Measurements from ENCODE around the gene KRT76.

Gene KRT76

GRCh38 chr12:52821071-52821730, 44.1 kb upstream of the KRT76 start:
- no peak for DNase-seq
- Histone ChIP-seq H3K4me3 (ENCODE audit: low read depth in 1 of 2, low read length in 2 of 2) (no peak overlapping the region), H3K9ac (ENCODE audit: low read depth, low read length) (no peak overlapping the region), H3K4me1 (ENCODE audit: insufficient read depth, low read length) (no peaks in the 10 kb centered on the region), H3K27me3 (ENCODE audit: insufficient read depth, low read length, poor library complexity) (peaks cover 35% of the 10 kb centered on the region), H3K9me3 (ENCODE audit: insufficient read depth, low read length, severe bottlenecking) (no peaks in the 10 kb centered on the region), H3K4me2 (ENCODE audit: insufficient read depth, low read length) (no peak overlapping the region), H3K27ac (ENCODE audit: low read length) (no peak overlapping the region), H4K20me1 (ENCODE audit: insufficient read depth, low read length) (peaks cover 6% of the 10 kb centered on the region; the same call in 1 of the 2 replicates), H3K79me2 (ENCODE audit: insufficient read depth, low read length) (no peaks in the 10 kb centered on the region), H3K36me3 (ENCODE audit: insufficient read depth, low read length) (no peaks in the 10 kb centered on the region), H2AFZ (ENCODE audit: low read depth, low read length) (no peak overlapping the region)
- TF ChIP-seq CTCF (IDR thresholded peaks at IDR 0.05; ENCODE audit: borderline replicate concordance, extremely low read depth, low read length, poor library complexity, severe bottlenecking) (no peak), EZH2 (IDR thresholded peaks at IDR 0.05; ENCODE audit: borderline replicate concordance, low read depth, low read length, severe bottlenecking) (no peak)
- no peak for ATAC-seq (ENCODE audit: insufficient read depth, low read depth)

GRCh38 chr12:52820521-52820920, 43.4 kb upstream of the KRT76 start:
- 0 out of 2 replicates have a peak, but pooled peaks cover 6% of the 10 kb centered on the region for H4K20me1 ChIP-seq (ENCODE audit: insufficient read depth, low read length)
- ATAC-seq (ENCODE audit: insufficient read depth, low read depth) = no peak
- no peak overlapping the region for H3K4me2 ChIP-seq (ENCODE audit: insufficient read depth, low read length)

GRCh38 chr12:52819731-52820510, 42.8 kb upstream of the KRT76 start:
- H3K9me3 ChIP-seq (ENCODE audit: insufficient read depth, low read length, severe bottlenecking) = no peaks in the 10 kb centered on the region
- H3K27me3 ChIP-seq (ENCODE audit: insufficient read depth, low read length, poor library complexity) = peaks cover 27% of the 10 kb centered on the region
- no peaks in the 10 kb centered on the region for H3K79me2 ChIP-seq (ENCODE audit: insufficient read depth, low read length)
- H3K27ac ChIP-seq (ENCODE audit: low read length) = no peak overlapping the region
- H4K20me1 ChIP-seq (ENCODE audit: insufficient read depth, low read length) = 0 out of 2 replicates have a peak, but pooled peaks cover 6% of the 10 kb centered on the region
- H3K36me3 ChIP-seq (ENCODE audit: insufficient read depth, low read length) = no peaks in the 10 kb centered on the region
- DNase-seq (no peak), ATAC-seq (ENCODE audit: insufficient read depth, low read depth) (no peak)
- H3K4me2 ChIP-seq (ENCODE audit: insufficient read depth, low read length) = no peak overlapping the region
- H2AFZ ChIP-seq (ENCODE audit: low read depth, low read length) = no peak overlapping the region
- TF ChIP-seq CTCF (IDR thresholded peaks at IDR 0.05; ENCODE audit: borderline replicate concordance, extremely low read depth, low read length, poor library complexity, severe bottlenecking) (no peak), EZH2 (IDR thresholded peaks at IDR 0.05; ENCODE audit: borderline replicate concordance, low read depth, low read length, severe bottlenecking) (no peak)
- H3K4me1 ChIP-seq (ENCODE audit: insufficient read depth, low read length) = no peaks in the 10 kb centered on the region
- H3K9ac ChIP-seq (ENCODE audit: low read depth, low read length) = no peak overlapping the region
- H3K4me3 ChIP-seq (ENCODE audit: low read depth in 1 of 2, low read length in 2 of 2) = no peak overlapping the region

More at GRCh38 chr12:52820521-52820920, 43.4 kb upstream of the KRT76 start:
- Histone ChIP-seq H3K36me3 (ENCODE audit: insufficient read depth, low read length) (no peaks in the 10 kb centered on the region), H3K9me3 (ENCODE audit: insufficient read depth, low read length, severe bottlenecking) (no peaks in the 10 kb centered on the region), H3K27ac (ENCODE audit: low read length) (no peak overlapping the region), H3K4me1 (ENCODE audit: insufficient read depth, low read length) (no peaks in the 10 kb centered on the region), H3K27me3 (ENCODE audit: insufficient read depth, low read length, poor library complexity) (peaks cover 29% of the 10 kb centered on the region), H3K4me3 (ENCODE audit: low read depth in 1 of 2, low read length in 2 of 2) (no peak overlapping the region), H3K9ac (ENCODE audit: low read depth, low read length) (no peak overlapping the region), H2AFZ (ENCODE audit: low read depth, low read length) (no peak overlapping the region), H3K79me2 (ENCODE audit: insufficient read depth, low read length) (no peaks in the 10 kb centered on the region)
- no peak for TF ChIP-seq EZH2 (IDR thresholded peaks at IDR 0.05; ENCODE audit: borderline replicate concordance, low read depth, low read length, severe bottlenecking)
- TF ChIP-seq CTCF (IDR thresholded peaks at IDR 0.05; ENCODE audit: borderline replicate concordance, extremely low read depth, low read length, poor library complexity, severe bottlenecking) = no peak
- DNase-seq = no peak

All from DND-41 (cell line).